ENCODE measurements around the gene RTKN2.
"Not testable (repeated sequence)": the region's sequence is repeated elsewhere in the genome, so short reads cannot be mapped to it uniquely, and the experiment has no call there.

The RTKN2 gene

DNA sequence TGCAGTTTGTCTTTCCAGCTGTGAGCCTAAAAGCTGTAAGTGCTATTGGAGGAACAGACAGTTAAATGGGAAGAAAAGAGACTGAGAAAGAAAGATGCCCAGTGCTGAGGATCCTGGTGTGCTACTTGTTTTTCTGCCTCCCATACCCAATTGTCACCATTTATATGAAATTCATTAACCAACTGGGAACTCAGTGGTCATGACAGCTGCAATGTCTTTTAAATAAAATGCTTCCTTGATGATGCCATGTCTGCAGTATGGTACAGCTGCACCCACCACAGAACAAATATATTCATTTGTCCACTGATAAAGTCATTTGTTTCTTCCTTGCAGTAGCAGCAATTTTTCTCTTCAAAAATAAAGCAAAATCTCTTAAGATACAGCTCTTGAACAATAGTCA lies 15.6 kb upstream of the RTKN2 start:
- no peak for DNase-seq (ENCODE audit: low read depth in 1 of 2, low spot score in 1 of 2)
- no peak overlapping the region for H3K4me3 ChIP-seq (replicated peaks; ENCODE audit: insufficient read depth, low read length)
- H3K27me3 ChIP-seq (ENCODE audit: insufficient read depth, poor library complexity, severe bottlenecking): no peaks in the 10 kb centered on the region
- no peak overlapping the region for H3K27ac ChIP-seq (replicated peaks)
- TF ChIP-seq, protein P1, sequence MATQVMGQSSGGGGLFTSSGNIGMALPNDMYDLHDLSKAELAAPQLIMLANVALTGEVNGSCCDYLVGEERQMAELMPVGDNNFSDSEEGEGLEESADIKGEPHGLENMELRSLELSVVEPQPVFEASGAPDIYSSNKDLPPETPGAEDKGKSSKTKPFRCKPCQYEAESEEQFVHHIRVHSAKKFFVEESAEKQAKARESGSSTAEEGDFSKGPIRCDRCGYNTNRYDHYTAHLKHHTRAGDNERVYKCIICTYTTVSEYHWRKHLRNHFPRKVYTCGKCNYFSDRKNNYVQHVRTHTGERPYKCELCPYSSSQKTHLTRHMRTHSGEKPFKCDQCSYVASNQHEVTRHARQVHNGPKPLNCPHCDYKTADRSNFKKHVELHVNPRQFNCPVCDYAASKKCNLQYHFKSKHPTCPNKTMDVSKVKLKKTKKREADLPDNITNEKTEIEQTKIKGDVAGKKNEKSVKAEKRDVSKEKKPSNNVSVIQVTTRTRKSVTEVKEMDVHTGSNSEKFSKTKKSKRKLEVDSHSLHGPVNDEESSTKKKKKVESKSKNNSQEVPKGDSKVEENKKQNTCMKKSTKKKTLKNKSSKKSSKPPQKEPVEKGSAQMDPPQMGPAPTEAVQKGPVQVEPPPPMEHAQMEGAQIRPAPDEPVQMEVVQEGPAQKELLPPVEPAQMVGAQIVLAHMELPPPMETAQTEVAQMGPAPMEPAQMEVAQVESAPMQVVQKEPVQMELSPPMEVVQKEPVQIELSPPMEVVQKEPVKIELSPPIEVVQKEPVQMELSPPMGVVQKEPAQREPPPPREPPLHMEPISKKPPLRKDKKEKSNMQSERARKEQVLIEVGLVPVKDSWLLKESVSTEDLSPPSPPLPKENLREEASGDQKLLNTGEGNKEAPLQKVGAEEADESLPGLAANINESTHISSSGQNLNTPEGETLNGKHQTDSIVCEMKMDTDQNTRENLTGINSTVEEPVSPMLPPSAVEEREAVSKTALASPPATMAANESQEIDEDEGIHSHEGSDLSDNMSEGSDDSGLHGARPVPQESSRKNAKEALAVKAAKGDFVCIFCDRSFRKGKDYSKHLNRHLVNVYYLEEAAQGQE (IDR thresholded peaks at IDR 0.05; ENCODE audit: insufficient replicate concordance, low read depth): no peak
- TF ChIP-seq POLR2AphosphoS5 (IDR thresholded peaks at IDR 0.05; ENCODE audit: low read depth): no peak

DNA sequence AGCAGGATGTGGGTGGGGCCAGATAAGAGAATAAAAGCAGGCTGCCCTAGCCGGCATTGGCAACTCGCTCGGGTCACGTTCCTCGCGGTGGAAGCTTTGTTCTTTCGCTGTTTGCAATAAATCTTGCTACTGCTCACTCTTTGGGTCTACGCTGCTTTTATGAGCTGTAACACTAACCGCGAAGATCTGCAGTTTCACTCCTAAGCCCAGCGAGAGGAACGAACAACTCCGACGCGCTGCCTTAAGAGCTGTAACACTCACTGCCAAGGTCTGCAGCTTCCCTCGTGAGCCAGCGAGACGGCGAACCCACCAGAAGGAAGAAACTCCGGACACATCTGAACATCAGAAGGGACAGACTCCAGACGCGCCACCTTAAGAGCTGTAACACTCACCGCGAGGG lies 12.7 kb upstream of the RTKN2 start:
- not testable (repeated sequence) for H3K27ac ChIP-seq (replicated peaks); DNase-seq (ENCODE audit: low read depth in 1 of 2, low spot score in 1 of 2); H3K27me3 ChIP-seq (ENCODE audit: insufficient read depth, poor library complexity, severe bottlenecking); H3K4me3 ChIP-seq (replicated peaks; ENCODE audit: insufficient read depth, low read length)

DNA sequence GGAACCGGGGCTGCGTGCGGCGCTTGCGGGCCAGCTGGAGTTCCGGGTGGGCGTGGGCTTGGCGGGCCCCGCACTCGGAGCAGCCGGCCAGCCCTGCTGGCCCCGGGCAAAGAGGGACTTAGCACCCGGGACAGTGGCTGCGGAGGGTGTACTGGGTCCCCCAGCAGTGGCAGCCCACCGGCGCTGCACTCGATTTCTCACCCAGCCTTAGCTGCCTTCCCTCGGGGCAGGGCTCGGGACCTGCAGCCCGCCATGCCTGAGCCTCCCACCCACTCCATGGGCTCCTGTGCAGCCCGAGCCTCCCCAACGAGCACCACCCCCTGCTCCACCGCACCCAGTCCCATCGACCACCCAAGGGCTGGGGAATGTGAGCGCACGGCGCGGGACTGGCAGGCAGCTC lies 11.7 kb upstream of the RTKN2 start:
- H3K27ac ChIP-seq (replicated peaks); H3K4me3 ChIP-seq (replicated peaks; ENCODE audit: insufficient read depth, low read length); H3K27me3 ChIP-seq (ENCODE audit: insufficient read depth, poor library complexity, severe bottlenecking); DNase-seq (ENCODE audit: low read depth in 1 of 2, low spot score in 1 of 2): not testable (repeated sequence)

DNA sequence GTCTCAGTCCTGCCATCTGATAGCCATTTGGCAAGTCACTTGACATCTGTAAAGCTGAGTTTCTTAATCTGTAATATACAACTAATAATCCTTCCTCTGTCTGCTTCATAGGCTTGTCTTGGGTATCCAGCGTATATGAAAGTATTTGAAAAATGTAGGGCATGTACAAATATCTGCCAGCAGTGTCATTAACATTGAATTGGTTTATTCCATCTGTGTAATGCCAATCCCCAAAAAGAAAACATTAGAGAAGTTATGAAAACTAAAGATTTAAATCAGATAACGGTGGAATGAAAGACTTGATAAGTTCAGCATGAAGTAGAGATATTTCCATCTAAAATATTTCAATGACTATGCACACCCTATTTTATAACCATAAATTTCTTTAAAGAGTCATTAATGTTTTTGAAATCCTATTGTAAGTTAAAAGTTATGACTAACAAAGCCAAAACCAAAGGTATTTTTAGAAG lies 9.8 kb upstream of the RTKN2 start:
- Histone ChIP-seq H3K27ac (replicated peaks) (no peak overlapping the region), H3K4me3 (replicated peaks; ENCODE audit: insufficient read depth, low read length) (no peak overlapping the region), H3K27me3 (ENCODE audit: insufficient read depth, poor library complexity, severe bottlenecking) (no peaks in the 10 kb centered on the region)
- TF ChIP-seq SPI1 (IDR thresholded peaks at IDR 0.05; ENCODE audit: borderline replicate concordance, low read depth): no peak
- TF ChIP-seq, protein P2, sequence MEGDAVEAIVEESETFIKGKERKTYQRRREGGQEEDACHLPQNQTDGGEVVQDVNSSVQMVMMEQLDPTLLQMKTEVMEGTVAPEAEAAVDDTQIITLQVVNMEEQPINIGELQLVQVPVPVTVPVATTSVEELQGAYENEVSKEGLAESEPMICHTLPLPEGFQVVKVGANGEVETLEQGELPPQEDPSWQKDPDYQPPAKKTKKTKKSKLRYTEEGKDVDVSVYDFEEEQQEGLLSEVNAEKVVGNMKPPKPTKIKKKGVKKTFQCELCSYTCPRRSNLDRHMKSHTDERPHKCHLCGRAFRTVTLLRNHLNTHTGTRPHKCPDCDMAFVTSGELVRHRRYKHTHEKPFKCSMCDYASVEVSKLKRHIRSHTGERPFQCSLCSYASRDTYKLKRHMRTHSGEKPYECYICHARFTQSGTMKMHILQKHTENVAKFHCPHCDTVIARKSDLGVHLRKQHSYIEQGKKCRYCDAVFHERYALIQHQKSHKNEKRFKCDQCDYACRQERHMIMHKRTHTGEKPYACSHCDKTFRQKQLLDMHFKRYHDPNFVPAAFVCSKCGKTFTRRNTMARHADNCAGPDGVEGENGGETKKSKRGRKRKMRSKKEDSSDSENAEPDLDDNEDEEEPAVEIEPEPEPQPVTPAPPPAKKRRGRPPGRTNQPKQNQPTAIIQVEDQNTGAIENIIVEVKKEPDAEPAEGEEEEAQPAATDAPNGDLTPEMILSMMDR (IDR thresholded peaks at IDR 0.05; ENCODE audit: insufficient read depth, low read length): no peak
- TF ChIP-seq GABPA (IDR thresholded peaks at IDR 0.05; ENCODE audit: low read depth): no peak
- no peak for TF ChIP-seq POLR2AphosphoS5 (IDR thresholded peaks at IDR 0.05; ENCODE audit: low read depth)
- TF ChIP-seq, protein P1 (IDR thresholded peaks at IDR 0.05; ENCODE audit: insufficient replicate concordance, low read depth): no peak
- no peak for DNase-seq (ENCODE audit: low read depth in 1 of 2, low spot score in 1 of 2)

DNA sequence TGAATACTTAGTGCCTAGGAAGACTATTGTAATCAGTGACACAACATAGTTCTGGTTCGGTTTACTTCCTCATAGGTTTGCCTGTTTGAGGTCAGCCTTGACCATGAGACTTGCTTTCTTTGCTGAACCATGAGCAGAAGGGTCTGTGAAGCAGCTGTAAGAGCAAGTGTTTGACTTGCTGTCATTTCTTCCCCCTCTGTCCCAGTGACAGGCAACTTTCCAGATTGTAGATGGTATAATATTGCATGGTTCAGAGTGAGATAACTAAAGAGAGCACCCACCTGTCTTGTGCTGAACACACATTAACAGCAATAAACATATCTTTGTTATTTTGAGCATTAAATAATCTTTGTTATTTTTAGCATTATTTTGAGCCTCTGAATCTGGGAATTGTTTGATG lies 9.3 kb upstream of the RTKN2 start:
- DNase-seq (ENCODE audit: low read depth in 1 of 2, low spot score in 1 of 2): no peak
- Histone ChIP-seq H3K4me3 (replicated peaks; ENCODE audit: insufficient read depth, low read length) (no peak overlapping the region), H3K27me3 (ENCODE audit: insufficient read depth, poor library complexity, severe bottlenecking) (no peaks in the 10 kb centered on the region), H3K27ac (replicated peaks) (no peak overlapping the region)
- TF ChIP-seq, protein P1 (IDR thresholded peaks at IDR 0.05; ENCODE audit: insufficient replicate concordance, low read depth): no peak
- TF ChIP-seq, protein P2 (IDR thresholded peaks at IDR 0.05; ENCODE audit: insufficient read depth, low read length): no peak
- TF ChIP-seq SPI1 (IDR thresholded peaks at IDR 0.05; ENCODE audit: borderline replicate concordance, low read depth) (no peak), GABPA (IDR thresholded peaks at IDR 0.05; ENCODE audit: low read depth) (no peak), POLR2AphosphoS5 (IDR thresholded peaks at IDR 0.05; ENCODE audit: low read depth) (no peak)

Measured in HL-60 (cell line).